Activated CD8-positive, alpha-beta memory T cell treated with anti-CD3 and anti-CD28 coated beads, Interleukin-2, amount 50 U/mL, for 1 hour (primary cell): ENCODE measurements around the gene CHI3L2.

ENCODE experiments used
- DNase-seq: peaks from one replicate; pipeline ENCODE4 v3.0.0-alpha.2; 2020; ENCODE audit errors: extremely low read depth

CHI3L2 gene

DNA sequence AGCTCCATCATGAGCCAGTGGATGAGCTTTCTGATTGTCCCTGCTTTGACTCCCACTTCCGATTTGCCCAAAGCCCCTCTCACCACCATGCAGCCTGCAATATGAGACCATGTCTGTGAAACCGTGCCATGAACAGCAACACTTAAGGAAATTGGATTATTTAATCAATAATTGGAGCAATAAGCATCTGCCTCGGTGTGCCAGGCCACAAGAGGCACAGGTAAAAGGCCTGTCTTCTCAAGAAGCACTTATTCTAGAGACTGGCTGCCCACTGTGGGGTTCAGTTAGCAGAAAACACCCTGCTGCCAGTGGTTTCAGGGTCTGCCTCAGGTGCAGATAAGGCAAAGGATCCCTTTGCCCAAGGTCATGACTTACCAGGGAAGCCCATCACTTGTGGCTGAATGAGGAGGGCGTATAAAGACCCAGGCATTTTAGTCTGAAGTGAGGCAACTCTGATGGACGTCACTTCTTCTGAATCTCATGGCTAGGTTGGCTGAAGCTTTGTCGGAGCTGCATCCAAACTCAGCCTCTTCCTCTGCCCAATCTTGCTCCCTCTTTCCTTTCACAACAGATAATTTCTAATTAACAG lies 7.1 kb upstream of the CHI3L2 start:
- no peak for DNase-seq

DNA sequence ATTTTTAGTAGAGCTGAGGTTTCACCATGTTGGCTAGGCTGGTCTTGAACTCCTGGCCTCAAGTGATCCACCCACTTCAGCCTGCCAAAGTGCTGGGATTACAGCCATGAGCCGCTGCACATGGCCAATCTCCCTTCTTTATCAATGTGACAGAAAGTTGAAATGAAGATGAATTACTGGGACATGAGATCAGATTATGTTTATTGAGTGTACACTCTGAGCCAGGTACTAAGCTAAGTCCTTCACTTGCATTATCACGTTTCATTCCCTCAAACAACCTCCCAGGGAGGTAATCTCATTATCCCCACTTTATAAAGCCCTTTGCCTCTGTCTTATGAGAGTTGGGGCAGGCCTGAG lies 6.3 kb upstream of the CHI3L2 start:
- DNase-seq: no peak

DNA sequence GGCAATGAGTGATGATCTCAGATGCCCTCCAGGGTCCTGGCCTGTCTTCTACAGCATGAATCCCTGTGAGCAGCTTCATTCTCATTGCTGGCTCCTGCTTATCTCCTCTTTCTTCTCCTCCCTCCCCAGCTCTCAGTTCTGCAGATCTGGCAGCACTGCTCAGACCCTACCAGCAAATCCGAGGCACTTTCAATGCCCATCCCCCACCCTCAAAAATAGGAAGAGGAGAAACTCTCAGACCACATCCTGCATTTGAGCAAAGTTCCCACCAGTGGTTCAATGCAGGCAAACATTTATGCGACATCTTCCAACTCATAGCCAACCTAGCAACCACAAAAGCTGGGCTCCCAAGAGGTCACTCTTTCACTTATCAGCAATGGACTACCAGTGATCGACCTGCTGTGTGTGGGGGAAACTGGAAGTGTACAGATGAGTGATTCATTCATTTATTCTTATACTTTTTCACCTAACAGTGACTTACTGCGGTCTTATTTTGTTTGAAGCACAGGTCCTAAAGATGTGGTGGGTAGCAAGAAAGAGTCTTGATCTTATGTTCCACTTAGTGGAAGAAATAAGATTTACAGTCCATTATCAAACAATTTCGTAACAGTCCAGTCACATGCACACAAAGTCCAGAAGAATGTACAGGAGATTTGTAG lies 5.8 kb upstream of the CHI3L2 start:
- no peak for DNase-seq

DNA sequence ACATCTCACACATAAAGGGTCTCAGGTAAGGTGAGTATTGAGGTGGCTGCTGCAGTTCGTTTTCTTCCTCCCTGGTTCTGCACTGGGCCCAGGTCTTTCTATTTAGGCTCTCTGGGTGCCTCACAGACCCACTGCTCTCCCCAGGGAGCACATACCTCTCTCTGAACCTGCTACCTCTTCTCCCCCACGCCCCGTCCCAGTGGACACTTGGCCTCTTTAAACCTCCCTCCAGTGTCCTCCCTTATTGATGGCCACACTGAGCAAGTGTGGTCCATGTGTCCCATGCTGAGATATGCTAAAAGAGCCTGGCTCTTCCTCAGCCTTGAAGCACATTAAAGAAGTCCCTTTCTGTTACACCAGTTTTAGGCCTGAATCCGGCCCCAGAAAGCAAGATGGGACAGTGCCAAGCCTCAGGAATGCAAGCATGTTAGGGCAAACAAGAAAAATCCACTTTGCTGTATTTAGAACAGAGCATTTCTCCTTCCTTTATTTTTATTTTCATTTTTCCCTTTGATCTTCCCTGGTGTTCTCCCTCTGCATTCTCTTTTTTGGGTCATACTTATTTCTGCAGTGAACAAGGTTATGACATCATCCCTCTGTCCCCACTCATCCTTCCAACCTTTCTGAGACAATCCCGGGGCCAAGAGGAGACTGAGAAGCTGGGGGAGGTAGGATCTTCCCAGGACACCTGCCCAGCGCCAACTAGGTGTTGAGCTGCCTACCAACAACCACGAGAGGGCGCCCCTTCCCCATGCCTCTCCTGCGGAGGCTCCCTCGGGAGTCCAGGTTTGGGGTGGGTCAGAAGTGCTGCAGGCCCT lies 5.0 kb upstream of the CHI3L2 start:
- DNase-seq: peak; percentile 55

DNA sequence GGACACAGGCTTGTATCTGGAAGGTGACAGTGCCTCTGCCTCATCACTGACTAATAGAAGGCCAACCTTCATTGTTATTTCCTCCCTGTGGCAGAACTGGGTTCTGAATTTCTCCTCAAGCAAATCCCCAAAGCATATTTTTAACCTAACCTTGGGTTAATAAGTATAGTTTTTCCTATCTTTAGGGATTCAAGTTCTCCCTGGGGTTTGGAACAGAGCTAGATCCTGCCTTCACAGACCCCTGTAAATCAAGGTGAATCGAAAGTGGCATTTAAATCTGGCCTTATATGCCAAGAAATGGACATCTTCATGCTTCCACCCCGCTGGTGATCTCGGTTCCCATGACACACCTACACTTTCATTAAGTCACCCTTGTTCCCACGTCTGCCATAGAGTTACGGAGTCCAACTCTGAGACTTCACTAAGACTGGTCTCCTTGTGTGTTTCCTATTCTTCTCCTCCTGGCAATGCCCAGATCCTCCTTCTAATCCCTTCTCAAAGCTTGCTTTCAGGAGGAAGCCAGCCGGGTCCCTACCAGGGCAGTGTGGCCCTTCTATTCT lies 4.3 kb upstream of the CHI3L2 start:
- no peak for DNase-seq

DNA sequence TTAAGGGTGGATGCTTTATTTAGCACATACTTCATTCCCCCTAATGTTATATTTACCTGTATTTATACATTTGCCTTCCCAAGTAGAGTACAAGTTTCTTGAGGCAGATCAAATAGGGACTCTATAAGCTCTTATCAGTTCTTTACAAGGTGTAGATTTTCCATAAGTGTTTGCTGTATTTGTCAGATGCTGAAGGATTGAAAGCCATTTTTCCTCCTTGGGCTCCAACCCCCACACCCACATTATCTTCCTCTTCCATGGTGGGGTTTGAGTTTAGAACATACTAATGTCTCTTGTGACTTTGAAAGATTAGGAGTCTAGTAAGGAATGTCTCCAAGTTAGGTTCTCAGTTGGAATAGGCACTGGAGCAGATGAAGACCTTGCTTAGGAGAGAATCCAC lies 2.4 kb upstream of the CHI3L2 start:
- DNase-seq: no peak

DNA sequence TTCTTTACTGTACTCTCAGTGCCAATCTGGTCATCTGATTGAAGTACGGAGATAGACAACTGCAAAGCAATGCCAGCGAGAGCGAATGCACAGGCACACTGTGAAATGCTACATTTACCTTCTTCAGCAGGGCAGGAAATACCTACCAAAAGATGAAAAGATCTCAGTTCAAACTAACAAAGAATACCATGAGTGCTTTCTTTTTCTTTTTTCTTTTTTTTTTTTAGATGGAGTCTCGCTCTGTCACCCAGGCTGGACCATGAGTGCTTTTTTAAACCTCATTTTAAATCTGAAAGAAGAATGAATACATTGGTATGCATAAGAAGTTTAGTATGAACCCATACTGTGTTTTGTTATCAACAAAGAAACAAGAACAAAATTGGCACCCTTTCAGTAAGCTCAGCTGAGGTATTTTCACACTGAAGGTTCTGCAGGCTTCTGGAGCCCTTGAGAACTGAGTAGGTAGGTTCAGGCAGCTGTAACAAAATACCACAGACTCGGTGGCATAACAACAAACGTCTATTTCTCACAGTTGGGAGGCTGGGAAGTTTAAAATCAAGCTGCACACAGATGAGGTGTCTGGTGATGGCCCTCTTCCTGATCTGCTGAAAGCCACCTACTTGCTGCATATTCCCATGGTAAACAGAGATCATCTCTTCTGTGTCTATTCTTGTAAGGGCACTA lies 1.7 kb upstream of the CHI3L2 start:
- DNase-seq: no peak

DNA sequence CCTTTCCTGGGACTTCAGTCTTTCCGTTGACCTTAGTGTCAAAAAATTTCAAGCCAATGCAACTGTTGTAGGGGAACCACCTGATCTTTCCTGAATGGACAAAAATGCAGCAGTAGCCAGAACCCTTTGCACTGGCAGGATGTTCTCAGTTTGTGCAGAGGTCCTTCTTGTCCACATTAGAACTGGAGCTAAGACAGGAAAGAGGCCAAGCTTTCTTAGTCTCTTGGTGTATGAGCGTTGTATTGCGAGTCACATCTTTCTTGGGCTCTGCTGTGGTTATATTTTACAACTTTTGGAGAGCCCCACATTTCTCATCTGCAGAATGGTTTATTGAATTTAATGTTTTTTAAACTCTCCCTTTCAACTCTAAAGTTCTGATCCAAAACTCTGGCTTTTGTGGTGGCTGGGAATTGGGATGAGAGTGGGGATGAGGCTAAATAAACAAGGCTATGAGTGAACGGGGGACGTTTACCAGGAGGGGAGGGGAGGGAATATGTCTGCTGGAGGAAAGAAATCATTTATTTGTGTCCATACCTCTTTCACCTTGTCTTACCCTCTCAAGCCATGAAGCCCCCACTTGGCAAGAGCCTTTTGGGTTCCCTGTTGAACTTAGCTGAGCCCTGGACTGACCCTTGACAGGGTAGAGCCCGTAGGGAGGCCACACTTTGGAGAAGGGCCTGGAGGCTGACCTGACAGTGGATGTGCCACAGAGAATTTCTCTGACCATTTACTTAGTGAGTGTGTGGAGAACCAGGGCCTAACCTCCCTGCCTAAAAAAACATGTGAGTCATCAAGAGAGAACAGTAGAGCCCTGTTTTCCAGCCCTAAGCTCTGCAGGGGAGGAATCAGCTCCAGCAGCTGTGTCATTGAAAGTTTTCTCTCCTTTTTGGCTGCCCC lies 586 bp downstream of the CHI3L2 start:
- DNase-seq: no peak

DNA sequence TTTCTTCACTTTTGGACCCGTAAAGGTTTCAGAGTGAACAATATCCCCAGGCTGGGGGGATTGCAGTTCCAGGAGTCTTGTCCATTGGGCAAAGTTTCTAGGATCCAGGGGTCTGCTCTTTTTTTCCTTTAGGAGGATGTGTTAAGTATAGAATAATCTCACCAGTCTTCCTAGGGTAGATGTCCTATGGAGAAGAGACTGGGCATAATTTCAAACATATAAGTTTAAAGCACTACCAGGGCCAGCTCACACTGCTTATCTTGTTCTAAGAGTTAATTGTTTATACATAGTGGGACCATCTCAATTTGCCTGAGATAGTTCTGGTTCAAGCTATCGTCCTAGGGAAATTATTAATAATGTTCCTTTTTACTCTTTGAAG lies 1.2 kb downstream of the CHI3L2 start:
- no peak for DNase-seq

DNA sequence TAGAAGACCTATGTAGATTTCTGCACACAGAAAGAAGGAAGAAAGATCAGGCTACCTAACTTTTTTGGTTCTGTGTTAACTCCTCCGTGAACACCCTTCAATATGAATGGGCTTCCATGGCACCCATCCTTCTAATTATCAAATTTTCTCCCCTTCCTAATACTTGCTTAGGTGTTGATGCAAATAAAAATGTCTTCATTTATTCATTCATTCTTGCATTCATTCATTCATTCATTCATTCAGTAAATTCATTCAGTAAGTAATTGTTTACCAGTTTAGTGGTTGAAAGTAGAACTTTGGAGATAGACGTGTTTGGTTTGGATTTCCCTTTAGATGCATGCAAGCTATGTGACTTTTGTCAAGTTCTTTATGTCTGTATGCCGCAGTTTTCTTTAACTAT lies 4.6 kb downstream of the CHI3L2 start:
- no peak for DNase-seq

DNA sequence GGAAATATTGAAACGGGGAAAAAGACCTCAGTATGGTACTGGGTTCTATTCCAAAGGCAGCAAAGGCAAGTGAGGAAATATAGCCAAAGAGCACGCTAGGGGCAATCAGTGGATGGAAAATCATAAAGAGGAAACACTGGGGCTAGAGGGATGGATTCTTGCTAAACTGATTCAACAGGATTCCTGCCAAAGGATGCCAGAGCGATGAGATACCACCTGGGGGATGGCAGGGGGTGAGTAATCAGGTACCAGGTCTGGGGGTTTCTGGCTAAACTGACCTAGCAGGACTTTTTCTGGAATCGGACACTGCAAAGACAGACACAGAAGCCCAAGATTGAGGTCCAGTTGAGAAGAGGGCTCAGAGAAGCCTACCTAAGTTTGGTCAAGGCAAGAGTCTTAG lies 6.7 kb downstream of the CHI3L2 start:
- DNase-seq: no peak

DNA sequence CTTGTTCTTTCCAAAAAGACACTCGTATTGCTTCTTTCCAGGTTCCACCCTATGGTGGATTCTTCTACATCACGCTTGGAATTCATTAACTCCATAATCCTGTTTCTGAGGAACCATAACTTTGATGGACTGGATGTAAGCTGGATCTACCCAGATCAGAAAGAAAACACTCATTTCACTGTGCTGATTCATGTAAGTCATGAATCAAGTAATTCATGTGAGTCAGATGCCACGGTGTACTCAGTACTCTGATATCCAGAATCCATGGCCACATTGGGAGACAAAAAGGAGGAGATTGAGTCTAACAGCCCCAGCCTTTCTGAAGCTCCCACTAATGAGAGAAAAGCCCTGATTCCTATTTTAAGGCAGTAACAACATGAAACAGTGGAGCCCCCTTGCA lies 7.4 kb downstream of the CHI3L2 start:
- DNase-seq: no peak

DNA sequence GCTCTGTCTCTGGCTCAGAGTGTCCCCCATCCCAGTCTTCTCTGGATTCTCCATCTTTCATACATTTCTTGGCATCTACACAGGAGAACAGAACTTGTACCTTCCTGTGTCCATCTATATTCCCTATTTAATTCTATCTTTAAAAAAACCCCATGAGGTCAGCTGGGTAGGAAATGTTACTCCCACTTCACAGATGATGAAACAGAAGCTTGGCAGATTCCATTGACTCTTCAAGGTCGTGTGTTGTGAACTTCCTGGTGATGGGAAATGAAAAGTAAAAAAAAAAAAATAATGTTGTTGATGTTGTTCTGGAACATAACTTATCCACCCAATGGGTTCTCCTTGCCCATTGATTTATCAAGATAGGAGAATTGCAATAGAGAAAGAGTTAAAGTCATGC lies 8.9 kb downstream of the CHI3L2 start:
- DNase-seq: no peak

DNA sequence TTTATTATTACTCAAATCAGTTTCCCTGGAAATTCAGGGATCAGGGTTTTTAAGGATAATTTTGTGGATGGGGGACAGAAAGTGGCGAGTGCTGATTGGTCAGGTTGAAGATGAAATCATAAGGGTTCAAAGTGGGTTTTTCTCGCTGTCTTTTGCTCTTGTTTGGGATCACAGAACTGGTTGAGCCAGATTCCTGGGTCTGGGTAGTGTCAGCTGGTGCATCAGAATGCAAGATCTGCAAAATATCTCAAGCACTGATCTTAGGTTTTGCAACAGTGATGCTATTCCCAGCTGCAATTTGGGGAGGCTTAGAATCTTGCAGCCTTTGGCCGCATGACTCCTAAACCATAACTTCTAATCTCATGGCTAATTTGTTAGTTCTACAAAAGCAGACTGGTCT lies 9.3 kb downstream of the CHI3L2 start:
- no peak for DNase-seq

DNA sequence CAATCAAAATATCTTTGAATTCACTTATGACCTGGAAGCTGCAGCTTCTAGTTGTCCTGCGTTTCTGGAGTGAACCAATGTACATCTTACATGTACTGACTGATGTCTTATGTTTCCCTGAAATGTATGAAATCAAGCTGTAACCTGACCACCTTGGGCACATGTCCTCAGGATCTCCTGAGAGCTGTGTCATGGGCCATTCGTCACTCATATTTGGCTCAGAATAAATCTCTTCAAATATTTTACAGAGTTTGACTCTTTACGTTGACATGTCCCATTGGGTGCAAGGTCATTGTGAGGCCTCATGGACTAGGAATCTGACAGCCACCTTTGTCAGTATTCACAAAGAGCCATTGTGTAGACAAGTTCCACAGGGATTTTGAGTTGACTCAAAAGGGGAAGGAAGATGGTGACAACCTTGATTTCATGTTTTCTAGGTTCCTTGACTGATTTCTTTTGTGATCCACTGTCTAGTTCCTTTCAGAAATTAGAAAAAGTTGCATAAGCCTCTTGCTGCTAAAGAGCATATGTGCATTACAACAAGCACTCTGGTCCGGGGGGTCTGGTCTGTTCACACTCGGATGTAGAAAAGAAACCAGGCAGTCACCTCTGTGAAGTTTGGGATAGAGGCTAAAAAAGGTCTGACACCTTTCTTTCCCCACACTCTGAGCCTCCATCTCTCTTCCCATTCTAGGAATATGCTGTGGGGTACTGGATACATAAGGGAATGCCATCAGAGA lies 10.7 kb downstream of the CHI3L2 start:
- DNase-seq: no peak

DNA sequence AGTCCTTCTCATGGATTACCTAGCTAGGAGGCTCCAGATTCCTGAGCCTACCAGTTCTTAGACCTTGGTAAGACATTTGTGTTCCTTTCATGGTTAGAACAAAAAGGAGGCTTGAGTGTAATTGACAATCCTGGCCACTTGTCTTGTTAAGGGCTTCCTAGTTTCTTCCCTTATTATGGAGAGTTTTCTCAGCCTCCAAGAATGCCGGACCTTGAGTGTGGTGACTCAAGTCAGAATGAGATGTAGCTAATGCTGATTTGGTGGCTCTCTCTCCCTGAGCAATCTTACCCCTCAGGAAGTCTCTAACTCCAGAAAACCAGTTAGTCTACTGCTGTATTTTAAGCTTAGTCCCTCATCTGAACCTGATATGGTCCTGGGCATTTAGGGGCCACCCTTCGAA lies 14.3 kb downstream of the CHI3L2 start:
- no peak for DNase-seq

DNA sequence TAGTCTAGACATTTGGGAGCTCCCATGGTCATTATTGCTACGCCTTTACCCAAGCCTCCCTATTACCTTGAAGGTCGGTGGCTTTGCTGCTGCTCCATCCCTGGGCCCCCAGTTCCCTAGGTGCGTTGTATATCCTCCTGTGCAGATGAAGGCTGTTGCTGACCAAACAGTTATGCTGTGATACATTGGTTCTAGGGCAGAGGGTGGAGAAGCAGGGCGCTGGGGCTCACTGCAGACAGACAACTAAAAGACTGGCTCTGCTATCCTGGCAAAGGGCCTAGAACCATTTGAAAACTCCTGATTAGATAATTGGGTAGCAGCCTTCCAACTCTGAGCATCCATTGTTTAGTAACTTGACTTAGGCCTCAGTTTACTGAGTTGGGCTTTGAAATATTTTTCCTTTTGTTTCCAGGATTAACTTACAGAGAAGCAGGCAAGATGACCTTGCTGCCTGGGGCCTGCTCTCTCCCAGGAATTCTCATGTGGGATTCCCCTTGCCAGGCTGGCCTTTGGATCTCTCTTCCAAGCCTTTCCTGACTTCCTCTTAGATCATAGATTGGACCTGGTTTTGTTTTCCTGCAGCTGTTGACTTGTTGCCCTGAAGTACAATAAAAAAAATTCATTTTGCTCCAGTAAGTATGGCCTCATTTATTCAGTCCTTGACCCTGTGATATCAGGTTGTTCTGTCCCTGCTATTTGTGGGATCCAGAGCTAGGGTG lies 15.5 kb downstream of the CHI3L2 start:
- DNase-seq: no peak

DNA sequence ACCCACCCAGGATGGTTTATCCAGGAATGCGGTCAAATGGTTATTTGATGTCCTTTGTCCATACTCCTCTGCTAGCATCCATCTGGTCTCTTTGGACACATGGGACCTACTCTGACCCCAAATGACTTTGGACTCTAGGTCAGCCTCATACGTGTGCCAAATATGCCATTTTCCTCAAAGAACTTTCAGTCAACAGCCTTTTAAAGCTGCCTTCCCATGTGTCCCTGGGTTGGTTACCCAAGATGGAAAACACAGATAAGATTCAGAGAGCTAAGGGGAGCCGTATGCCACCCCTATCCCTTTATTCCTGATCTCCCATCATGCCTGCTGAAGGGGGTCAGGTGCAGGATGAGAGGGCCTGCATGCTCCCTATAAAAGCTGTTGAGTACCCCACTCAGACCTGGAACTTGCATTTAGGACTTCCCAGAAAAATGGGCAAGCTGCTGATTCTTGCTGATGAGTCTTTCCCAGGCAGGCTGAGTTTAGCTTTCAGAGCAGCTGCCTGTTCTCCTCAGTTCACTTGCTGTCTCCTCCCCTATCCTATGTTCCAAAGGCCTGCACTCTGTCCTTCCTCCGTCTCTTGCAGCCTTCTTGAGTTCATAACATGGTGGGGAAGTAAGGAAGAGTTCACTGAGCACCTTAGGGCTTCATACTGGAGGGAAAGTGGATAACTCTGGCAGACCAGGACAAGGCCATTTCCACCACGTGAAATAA lies 19.8 kb downstream of the CHI3L2 start:
- DNase-seq: no peak

DNA sequence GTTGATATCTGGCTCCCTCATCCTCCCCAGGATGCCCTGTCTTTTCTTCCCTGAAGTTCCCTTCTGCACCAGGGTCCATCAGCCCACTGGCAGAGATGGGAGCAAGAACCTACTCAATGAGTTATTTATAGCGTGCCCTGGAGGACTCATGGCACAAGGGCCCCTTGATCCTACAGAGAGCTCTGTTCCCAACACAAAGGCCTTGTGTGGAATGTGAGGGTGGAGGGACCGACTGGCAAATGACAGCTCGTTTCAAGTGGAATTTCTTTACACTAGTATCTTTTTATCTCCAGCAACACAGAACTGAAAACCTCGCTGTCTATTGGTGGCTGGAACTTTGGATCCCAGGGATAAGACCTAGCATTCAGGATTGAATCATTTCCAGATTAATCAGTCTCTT lies 22.4 kb downstream of the CHI3L2 start:
- no peak for DNase-seq
